GM21528 (cell line): ENCODE measurements around the gene HYCC1.
"Not testable (repeated sequence)": the region's sequence is repeated elsewhere in the genome, so short reads cannot be mapped to it uniquely, and the experiment has no call there.

Experiments
- ATAC-seq: cut with Tn5 transposase; IDR thresholded peaks from one replicate; pipeline ENCODE4 v1.9.1; 2021; ENCODE audit warnings: mild to moderate bottlenecking, moderate library complexity; ENCODE audit not compliant: unreplicated experiment, low FRiP score

The HYCC1 gene

GRCh38 chr7:23013715-23014649 is at the start of gene HYCC1:
Gene HYCC1 (minus strand): TSS chr7:23014130. CDS start chr7:22991111, 23,019 bp downstream.
- ATAC-seq = peak; percentile 95

GRCh38 chr7:23062452-23062851 is 48.5 kb upstream of the HYCC1 start:
- no peak for ATAC-seq

GRCh38 chr7:23061327-23061726 is 47.4 kb upstream of the HYCC1 start:
- ATAC-seq = no peak

GRCh38 chr7:23058408-23059096 is 44.6 kb upstream of the HYCC1 start:
- ATAC-seq = no peak

GRCh38 chr7:23055582-23056178 is 41.8 kb upstream of the HYCC1 start:
- ATAC-seq = no peak

GRCh38 chr7:23051124-23051485 is 37.2 kb upstream of the HYCC1 start:
- ATAC-seq = not testable (repeated sequence)

- ATAC-seq = not testable (repeated sequence)
Measured at GRCh38 chr7:23046336-23046735, 32.4 kb upstream of the HYCC1 start.

- ATAC-seq = not testable (repeated sequence)
Measured at GRCh38 chr7:23045086-23045485, 31.2 kb upstream of the HYCC1 start.

GRCh38 chr7:23044581-23044980 is 30.7 kb upstream of the HYCC1 start:
- no peak for ATAC-seq

GRCh38 chr7:23043441-23043840 is 29.5 kb upstream of the HYCC1 start:
- ATAC-seq = no peak

GRCh38 chr7:23039674-23040073 is 25.7 kb upstream of the HYCC1 start:
- not testable (repeated sequence) for ATAC-seq

GRCh38 chr7:23035542-23036371 is 21.8 kb upstream of the HYCC1 start:
- ATAC-seq = not testable (repeated sequence)

GRCh38 chr7:23027261-23027660 is 13.3 kb upstream of the HYCC1 start:
- no peak for ATAC-seq

GRCh38 chr7:23026164-23026563 is 12.2 kb upstream of the HYCC1 start:
- no peak for ATAC-seq

GRCh38 chr7:23024454-23024853 is 10.5 kb upstream of the HYCC1 start:
- ATAC-seq = no peak

GRCh38 chr7:23022851-23023250 is 8.9 kb upstream of the HYCC1 start:
- ATAC-seq = no peak

- no peak for ATAC-seq
Measured at GRCh38 chr7:23022258-23022769, 8.4 kb upstream of the HYCC1 start.

- no peak for ATAC-seq
Measured at GRCh38 chr7:23021596-23021995, 7.7 kb upstream of the HYCC1 start.

- no peak for ATAC-seq
Measured at GRCh38 chr7:23020742-23021401, 6.9 kb upstream of the HYCC1 start.

GRCh38 chr7:23018750-23019149 is 4.8 kb upstream of the HYCC1 start:
- no peak for ATAC-seq
